GM20431 (cell line): ENCODE data around the gene VWA2.

Source experiments
- in situ Hi-C: fragments of 300-500 bp; cut with MseI, MboI; formaldehyde crosslinking; loops from one replicate; pipeline ENCODE4 v1.15.0; 2020; ENCODE audit warnings: low sequenced_read_pairs; ENCODE audit not compliant: unreplicated experiment

VWA2 gene

GRCh38 chr10:114291076-114291475, 52.0 kb downstream of the VWA2 start:
- in situ Hi-C loops: no loop called here

- in situ Hi-C loops: no loop called here
These were observed 52.5 kb downstream of the VWA2 start for GRCh38 chr10:114291516-114291915.

GRCh38 chr10:114293075-114293474, 54.0 kb downstream of the VWA2 start:
- in situ Hi-C loops: no loop called here

GRCh38 chr10:114294549-114294948, 55.5 kb downstream of the VWA2 start:
- in situ Hi-C loops: no loop called here

GRCh38 chr10:114295393-114295792, 56.3 kb downstream of the VWA2 start:
- in situ Hi-C loops: no loop called here

- in situ Hi-C loops: no loop called here
These were observed 58.2 kb downstream of the VWA2 start for GRCh38 chr10:114297136-114297705.

GRCh38 chr10:114300036-114300645, 61.1 kb downstream of the VWA2 start:
- in situ Hi-C loops: no loop called here

- in situ Hi-C loops: no loop called here
These were observed 62.1 kb downstream of the VWA2 start for GRCh38 chr10:114301177-114301576.

GRCh38 chr10:114301951-114302710, 63.1 kb downstream of the VWA2 start:
- in situ Hi-C loops: no loop called here

GRCh38 chr10:114303556-114303955, 64.5 kb downstream of the VWA2 start:
- in situ Hi-C loops: no loop called here

GRCh38 chr10:114304017-114304570, 65.0 kb downstream of the VWA2 start:
- in situ Hi-C loops: no loop called here

- in situ Hi-C loops: no loop called here
These were observed 65.7 kb downstream of the VWA2 start for GRCh38 chr10:114304571-114305421.

GRCh38 chr10:114305521-114305925, 66.5 kb downstream of the VWA2 start:
- in situ Hi-C loops: no loop called here

GRCh38 chr10:114306116-114306973, 67.3 kb downstream of the VWA2 start:
- in situ Hi-C loops: no loop called here

GRCh38 chr10:114307731-114308130, 68.7 kb downstream of the VWA2 start:
- in situ Hi-C loops: no loop called here

- in situ Hi-C loops: no loop called here
These were observed 69.7 kb downstream of the VWA2 start for GRCh38 chr10:114308531-114309363.

- in situ Hi-C loops: no loop called here
These were observed 70.3 kb downstream of the VWA2 start for GRCh38 chr10:114309364-114309651.

GRCh38 chr10:114310346-114310745, 71.3 kb downstream of the VWA2 start:
- in situ Hi-C loops: no loop called here

- in situ Hi-C loops: no loop called here
These were observed 72.0 kb downstream of the VWA2 start for GRCh38 chr10:114311023-114311422.
